IMR-90 (cell line): Measurements from ENCODE around the gene NXPE3. TPM values are rescaled to one million over a fixed set of nuclear protein-coding genes. Genes with fewer than 3 reads are reported as not detected.

Source experiments
- ATAC-seq: fragments of 200-7000 bp; cut with Tn5 transposase; 2 replicates; pipeline ENCODE4 v1.9.1; 2020; ENCODE audit warnings: low read depth, mild to moderate bottlenecking, moderate library complexity
- BruUV-seq: library from RNA; stranded (reverse); fragments of 400-500 nt; replicated peaks from 2 replicates; lab custom pipeline; 2021; lab: Mats Ljungman, UMichigan
- CTCF ChIA-PET: fragments of 300-600 bp; formaldehyde crosslinking; extraction: SDS; loops from one replicate; lab custom pipeline; 2021; ENCODE audit warnings: antibody characterized with exemption; lab: Yijun Ruan, JAX
- POLR2A ChIA-PET: fragments of 300-600 bp; sonication (Branson Sonifier 250); formaldehyde crosslinking; loops from one replicate; lab custom pipeline; 2022; ENCODE audit warnings: antibody characterized with exemption; ENCODE audit not compliant: unreplicated experiment; lab: Charles Lee
- DNase-seq: peaks from one replicate; pipeline ENCODE4 v3.0.0; 2013
- H2AFZ ChIP-seq: replicated peaks from 2 replicates; pipeline ENCODE3; 2013; ENCODE audit warnings: low read length, mild to moderate bottlenecking; ENCODE audit not compliant: poor library complexity
- H2AK5ac ChIP-seq: 2 replicates; pipeline ENCODE4 v1.6.1; 2013; ENCODE audit warnings: low read depth, low read length, inconsistent platforms
- H2AK9ac ChIP-seq: replicated peaks from 2 replicates; pipeline ENCODE3; 2013; ENCODE audit warnings: mild to moderate bottlenecking, low read depth, low read length, moderate library complexity; ENCODE audit not compliant: poor library complexity
- H2BK120ac ChIP-seq: 2 replicates; pipeline ENCODE4 v1.6.1; 2013; ENCODE audit warnings: low read depth, low read length, inconsistent platforms
- H2BK15ac ChIP-seq: 3 replicates; pipeline ENCODE4 v1.6.1; 2013; ENCODE audit warnings: low read depth, low read length, inconsistent platforms
- H2BK20ac ChIP-seq: 2 replicates; pipeline ENCODE4 v1.6.1; 2013; ENCODE audit warnings: low read depth, mild to moderate bottlenecking, inconsistent platforms, low read length, moderate library complexity
- H2BK5ac ChIP-seq: 2 replicates; pipeline ENCODE4 v1.6.1; 2013; ENCODE audit warnings: mild to moderate bottlenecking, low read depth, low read length, inconsistent platforms; ENCODE audit not compliant: poor library complexity, severe bottlenecking
- H3K14ac ChIP-seq: replicated peaks from 2 replicates; pipeline ENCODE4 v1.6.1; 2013; ENCODE audit warnings: low read depth, low read length, inconsistent platforms
- H3K18ac ChIP-seq: 2 replicates; pipeline ENCODE4 v1.6.1; 2013; ENCODE audit warnings: low read depth, low read length, control low read depth
- H3K23ac ChIP-seq: 2 replicates; pipeline ENCODE4 v1.6.1; 2013; ENCODE audit warnings: low read depth, low read length, inconsistent platforms
- H3K27ac ChIP-seq: 2 replicates; pipeline ENCODE4 v1.5.1; 2013; ENCODE audit warnings: mild to moderate bottlenecking, control low read depth, low read length; ENCODE audit not compliant: insufficient read depth
- H3K27me3 ChIP-seq: 2 replicates; pipeline ENCODE4 v1.6.1; 2013; ENCODE audit warnings: low read length; ENCODE audit not compliant: control insufficient read depth, insufficient read depth
- H3K36me3 ChIP-seq: 2 replicates; pipeline ENCODE4 v1.6.1; 2013; ENCODE audit warnings: low read length, mixed read lengths; ENCODE audit not compliant: control insufficient read depth, insufficient read depth
- H3K4ac ChIP-seq: 2 replicates; pipeline ENCODE4 v1.6.1; 2013; ENCODE audit warnings: low read depth, low read length, inconsistent platforms
- H3K4me1 ChIP-seq: 2 replicates; pipeline ENCODE4 v1.6.1; 2013; ENCODE audit warnings: low read length, mixed read lengths; ENCODE audit not compliant: control insufficient read depth, insufficient read depth
- H3K4me2 ChIP-seq: 2 replicates; pipeline ENCODE4 v1.6.1; 2013; ENCODE audit warnings: low read depth, mild to moderate bottlenecking, control low read depth, low read length, moderate library complexity
- H3K4me3 ChIP-seq: 2 replicates; pipeline ENCODE4 v1.5.1; 2013; ENCODE audit warnings: low read depth, mild to moderate bottlenecking, control low read depth, low read length, moderate library complexity; ENCODE audit not compliant: insufficient read depth
- H3K56ac ChIP-seq: 2 replicates; pipeline ENCODE4 v1.6.1; 2013; ENCODE audit warnings: low read length, inconsistent platforms; ENCODE audit not compliant: insufficient read depth; ENCODE audit errors: extremely low read depth
- H3K79me1 ChIP-seq, 2 experiments: 2 replicates each; pipeline ENCODE4 v1.6.1; 2013; ENCODE audit warnings: low read length in 2 of 2, inconsistent platforms in 1 of 2, low read depth in 1 of 2
- H3K9ac ChIP-seq: 2 replicates; pipeline ENCODE4 v1.6.1; 2013; ENCODE audit warnings: low read depth, low read length, control low read depth
- H3K9me1 ChIP-seq: 2 replicates; pipeline ENCODE4 v1.6.1; 2013; ENCODE audit warnings: low read length, inconsistent platforms; ENCODE audit not compliant: insufficient read depth
- H3K9me3 ChIP-seq: 2 replicates; pipeline ENCODE4 v1.6.1; 2013; ENCODE audit warnings: low read length; ENCODE audit not compliant: control insufficient read depth, insufficient read depth
- H4K20me1 ChIP-seq: 2 replicates; pipeline ENCODE4 v1.6.1; 2013; ENCODE audit warnings: low read length, inconsistent platforms; ENCODE audit not compliant: insufficient read depth
- H4K5ac ChIP-seq: 2 replicates; pipeline ENCODE4 v1.6.1; 2013; ENCODE audit warnings: mild to moderate bottlenecking, low read depth, low read length, control low read depth
- H4K8ac ChIP-seq, 2 experiments: 2 replicates each; pipeline ENCODE4 v1.6.1; 2013; ENCODE audit warnings: low read depth in 2 of 2, low read length in 2 of 2, control low read depth in 1 of 2, inconsistent platforms in 1 of 2
- H4K91ac ChIP-seq: 2 replicates; pipeline ENCODE4 v1.6.1; 2013; ENCODE audit warnings: low read depth, low read length, inconsistent platforms; ENCODE audit not compliant: insufficient read depth
- CEBPB ChIP-seq: IDR thresholded peaks from 2 replicates; pipeline ENCODE4 v1.6.1; 2012; ENCODE audit warnings: low read depth, low read length, improper control_type of control experiment
- CTCF ChIP-seq: conservative IDR thresholded peaks from 2 replicates; pipeline ENCODE4 v1.5.1; 2012; ENCODE audit warnings: mild to moderate bottlenecking, low read depth, low read length, improper control_type of control experiment
- FOS ChIP-seq: fragments of 150-350 bp; IDR thresholded peaks from 2 replicates; pipeline ENCODE4 v1.6.1; 2016; ENCODE audit warnings: low read depth, low read length
- MXI1 ChIP-seq: IDR thresholded peaks from 2 replicates; pipeline ENCODE4 v1.6.1; 2012; ENCODE audit warnings: low read depth, mild to moderate bottlenecking, low read length, moderate library complexity, borderline replicate concordance
- NFE2L2 ChIP-seq: fragments of 150-350 bp; IDR thresholded peaks from 2 replicates; pipeline ENCODE4 v1.6.1; 2016; ENCODE audit warnings: low read depth, mild to moderate bottlenecking, low read length
- RAD21 ChIP-seq: IDR thresholded peaks from 2 replicates; pipeline ENCODE4 v1.6.1; 2012; ENCODE audit warnings: low read length, improper control_type of control experiment
- SMC3 ChIP-seq: fragments of 150-350 bp; IDR thresholded peaks from 2 replicates; pipeline ENCODE4 v1.6.1; 2016; ENCODE audit warnings: low read depth, mild to moderate bottlenecking, antibody characterized with exemption, low read length, moderate library complexity
- WGBS, 2 experiments: methylation state at CpG; one replicate each; pipeline versions ENCODE4 v1.1.5 to v1.1.7; 2013; ENCODE audit warnings: missing lambda C conversion rate in 2 of 2; ENCODE audit not compliant: insufficient read length in 1 of 2; ENCODE audit errors: extremely low coverage in 2 of 2; 5-methylcytosine and 5-hydroxymethylcytosine counted together
- dilution Hi-C: fragments of 300-500 bp; cut with HindIII; formaldehyde crosslinking; loops from one replicate; pipeline ENCODE4 v1.14.3; 2018; ENCODE audit warnings: low sequenced_read_pairs; ENCODE audit not compliant: unreplicated experiment
- in situ Hi-C: fragments of 300-500 bp; cut with MboI; formaldehyde crosslinking; loops from 3 replicates; pipeline ENCODE4 v1.14.3; 2019; ENCODE audit warnings: low sequenced_read_pairs, inconsistent platforms, mixed read lengths
- intact Hi-C: fragments of 100-400 bp; cut with micrococcal nuclease; formaldehyde crosslinking; loops from 2 replicates; pipeline ENCODE4 v1.10.0; 2022
- polyA plus RNA-seq, 3 experiments: library from polyadenylated mRNA; depleted of rRNA; stranded (reverse); fragments of >200 nt; gene quantifications; 2 replicates each; pipeline ENCODE4 v1.2.3, GENCODE V29; 2012; ENCODE audit warnings: low replicate concordance in 1 of 3
- total RNA-seq: library from RNA; depleted of rRNA; stranded (reverse); fragments of >200 nt; gene quantifications from 2 replicates; pipeline ENCODE4 v1.2.3, GENCODE V29; 2012
- TF ChIP-seq, protein P1 (sequence below): fragments of 150-350 bp; IDR thresholded peaks from 2 replicates; pipeline ENCODE4 v1.6.1; 2016; ENCODE audit warnings: low read depth, mild to moderate bottlenecking, low read length, moderate library complexity, borderline replicate concordance

Gene NXPE3
- total and polyA plus RNA-seq, 2 of the 4 experiments (the other 2 are of a cell fraction) = 20.0 to 23.8 TPM

GRCh38 chr3:101803173-101803782 lies 24.3 kb downstream of the NXPE3 start:
- no peak overlapping the region for H3K4ac ChIP-seq
- no peak overlapping the region for H2AFZ ChIP-seq
- peaks cover 12 to 15% of the 10 kb centered on the region in 2 experiments for H3K79me1 ChIP-seq
- no peak overlapping the region for H2AK9ac ChIP-seq
- H3K4me3 ChIP-seq = no peak overlapping the region
- H3K9me3 ChIP-seq = no peaks in the 10 kb centered on the region
- no peak overlapping the region for H2BK15ac ChIP-seq
- no peak overlapping the region for H4K91ac ChIP-seq
- DNase-seq (peak; percentile 79), ATAC-seq (peak; percentile 99)
- no peak overlapping the region for H2BK120ac ChIP-seq
- in situ Hi-C loops = loop anchor here (10.0 kb wide), 1 partner anchor 732 kb away; no protein-coding TSS in a partner anchor
- no peaks in the 10 kb centered on the region for H3K9me1 ChIP-seq
- no peak overlapping the region for H3K9ac ChIP-seq
- WGBS, 2 experiments = no CpG with 5 or more reads among the region's 9 CpGs
- H4K8ac ChIP-seq = no peak overlapping the region
- intact Hi-C loops = loop anchor here (2.0 kb wide), 1 partner anchor 734 kb away; no protein-coding TSS in a partner anchor
- no peak overlapping the region for H2AK5ac ChIP-seq
- no peak overlapping the region for H4K5ac ChIP-seq
- CTCF ChIA-PET = interaction anchor here (0.5 to 8.5 kb wide), 11 partner anchors 9 to 442 kb away, joined by 3 to 81 read pairs (median 4); no protein-coding TSS in a partner anchor
- no peak overlapping the region for H3K56ac ChIP-seq
- H3K4me2 ChIP-seq = no peak overlapping the region
- POLR2A ChIA-PET = interaction anchor here (1.2 kb wide), 1 partner anchor 24 kb away, joined by 4 read pairs; the partner anchor contains the start of gene NXPE3
- peak; percentile 78 for TF ChIP-seq CTCF
- TF ChIP-seq RAD21 = peak; percentile 46
- TF ChIP-seq, protein P1, sequence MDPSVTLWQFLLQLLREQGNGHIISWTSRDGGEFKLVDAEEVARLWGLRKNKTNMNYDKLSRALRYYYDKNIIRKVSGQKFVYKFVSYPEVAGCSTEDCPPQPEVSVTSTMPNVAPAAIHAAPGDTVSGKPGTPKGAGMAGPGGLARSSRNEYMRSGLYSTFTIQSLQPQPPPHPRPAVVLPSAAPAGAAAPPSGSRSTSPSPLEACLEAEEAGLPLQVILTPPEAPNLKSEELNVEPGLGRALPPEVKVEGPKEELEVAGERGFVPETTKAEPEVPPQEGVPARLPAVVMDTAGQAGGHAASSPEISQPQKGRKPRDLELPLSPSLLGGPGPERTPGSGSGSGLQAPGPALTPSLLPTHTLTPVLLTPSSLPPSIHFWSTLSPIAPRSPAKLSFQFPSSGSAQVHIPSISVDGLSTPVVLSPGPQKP = no peak
- peak; percentile 61 for TF ChIP-seq SMC3
- no peak for TF ChIP-seq CEBPB
- TF ChIP-seq MXI1 = no peak
- TF ChIP-seq NFE2L2 = no peak
- TF ChIP-seq FOS = no peak
- H4K20me1 ChIP-seq = 0 out of 2 replicates have a peak, but pooled peaks cover 3% of the 10 kb centered on the region
- no peak overlapping the region for H3K14ac ChIP-seq
- peaks cover 18% of the 10 kb centered on the region for H3K36me3 ChIP-seq
- H3K27me3 ChIP-seq = no peaks in the 10 kb centered on the region
- dilution Hi-C loops = loop anchor here (10.0 kb wide), 1 partner anchor 732 kb away; no protein-coding TSS in a partner anchor
- H2BK5ac ChIP-seq = no peak overlapping the region
- no peaks in the 10 kb centered on the region for H3K4me1 ChIP-seq
- H3K18ac ChIP-seq = no peak overlapping the region
- no peak overlapping the region for H3K27ac ChIP-seq
- no peak overlapping the region for H2BK20ac ChIP-seq
- BruUV-seq = no TSS peak
- no peak overlapping the region for H3K23ac ChIP-seq
